ENCODE measurements around the gene RENBP. TPM values are rescaled to one million over a fixed set of nuclear protein-coding genes. Genes with fewer than 3 reads are reported as not detected.

RENBP gene
- total RNA-seq, 2 experiments from 2014 or later: 8.6 to 9.3 TPM

GRCh38 chrX:153913211-153913610 lies 31.2 kb downstream of the RENBP start:
- H3K4me1 Mint-ChIP-seq (ENCODE audit: low read depth): peaks cover 16% of the 10 kb centered on the region
- no peaks in the 10 kb centered on the region for H3K27me3 Mint-ChIP-seq
- no peak overlapping the region for H3K4me3 Mint-ChIP-seq
- Histone ChIP-seq H3K27me3 (ENCODE audit: control insufficient read depth in 1 of 2, insufficient read depth in 2 of 2, low read length in 2 of 2) (no peaks in the 10 kb centered on the region), H3K9me3 (ENCODE audit: control insufficient read depth in 1 of 2, insufficient read depth in 1 of 2, low read length in 2 of 2) (no peaks in the 10 kb centered on the region), H3K36me3 (ENCODE audit: insufficient read depth, low read length) (peaks cover 64% of the 10 kb centered on the region), H3K27ac (ENCODE audit: low read depth in 1 of 2, low read length in 2 of 2) (no peak overlapping the region), H3K4me3 (ENCODE audit: low read length) (no peak overlapping the region), H3K4me1 (ENCODE audit: insufficient read depth, low read length) (peaks cover 11% of the 10 kb centered on the region)
- intact Hi-C loops (cut with DNase I, micrococcal nuclease): no loop called here
- DNase-seq (no peak), ATAC-seq (ENCODE audit: poor library complexity) (no peak)
- H3K27ac Mint-ChIP-seq: no peak overlapping the region
- POLR2A ChIA-PET: interaction anchor here (1.9 kb wide), 1 partner anchor 11 kb away, joined by 5 read pairs; no protein-coding TSS in a partner anchor
- no peaks in the 10 kb centered on the region for H3K9me3 Mint-ChIP-seq
- CTCF ChIA-PET: no interaction called here
- TF ChIP-seq, protein P1, sequence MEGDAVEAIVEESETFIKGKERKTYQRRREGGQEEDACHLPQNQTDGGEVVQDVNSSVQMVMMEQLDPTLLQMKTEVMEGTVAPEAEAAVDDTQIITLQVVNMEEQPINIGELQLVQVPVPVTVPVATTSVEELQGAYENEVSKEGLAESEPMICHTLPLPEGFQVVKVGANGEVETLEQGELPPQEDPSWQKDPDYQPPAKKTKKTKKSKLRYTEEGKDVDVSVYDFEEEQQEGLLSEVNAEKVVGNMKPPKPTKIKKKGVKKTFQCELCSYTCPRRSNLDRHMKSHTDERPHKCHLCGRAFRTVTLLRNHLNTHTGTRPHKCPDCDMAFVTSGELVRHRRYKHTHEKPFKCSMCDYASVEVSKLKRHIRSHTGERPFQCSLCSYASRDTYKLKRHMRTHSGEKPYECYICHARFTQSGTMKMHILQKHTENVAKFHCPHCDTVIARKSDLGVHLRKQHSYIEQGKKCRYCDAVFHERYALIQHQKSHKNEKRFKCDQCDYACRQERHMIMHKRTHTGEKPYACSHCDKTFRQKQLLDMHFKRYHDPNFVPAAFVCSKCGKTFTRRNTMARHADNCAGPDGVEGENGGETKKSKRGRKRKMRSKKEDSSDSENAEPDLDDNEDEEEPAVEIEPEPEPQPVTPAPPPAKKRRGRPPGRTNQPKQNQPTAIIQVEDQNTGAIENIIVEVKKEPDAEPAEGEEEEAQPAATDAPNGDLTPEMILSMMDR (IDR thresholded peaks at IDR 0.05): no peak
- peaks cover 40% of the 10 kb centered on the region for H3K36me3 Mint-ChIP-seq (ENCODE audit: low read depth)

- Histone ChIP-seq H3K36me3 (ENCODE audit: insufficient read depth, low read length) (peaks cover 56% of the 10 kb centered on the region), H3K4me1 (ENCODE audit: insufficient read depth, low read length) (peaks cover 11% of the 10 kb centered on the region), H3K4me3 (ENCODE audit: low read length) (no peak overlapping the region), H3K27me3 (ENCODE audit: control insufficient read depth in 1 of 2, insufficient read depth in 2 of 2, low read length in 2 of 2) (no peaks in the 10 kb centered on the region), H3K9me3 (ENCODE audit: control insufficient read depth in 1 of 2, insufficient read depth in 1 of 2, low read length in 2 of 2) (no peaks in the 10 kb centered on the region), H3K27ac (ENCODE audit: low read depth in 1 of 2, low read length in 2 of 2) (no peak overlapping the region)
- H3K9me3 Mint-ChIP-seq: no peaks in the 10 kb centered on the region
- TF ChIP-seq, protein P1 (IDR thresholded peaks at IDR 0.05): no peak
- H3K4me3 Mint-ChIP-seq: peak overlapping the region; percentile 42
- peaks cover 36% of the 10 kb centered on the region for H3K36me3 Mint-ChIP-seq (ENCODE audit: low read depth)
- peaks cover 16% of the 10 kb centered on the region for H3K4me1 Mint-ChIP-seq (ENCODE audit: low read depth)
- ATAC-seq (ENCODE audit: poor library complexity) (peak; percentile 74), DNase-seq (peak in 1 of 14 experiments; percentile 39)
- peak overlapping the region; percentile 88 for H3K27ac Mint-ChIP-seq
- ChIA-PET CTCF (no interaction called here), POLR2A (interaction anchor here (1.5 to 2.6 kb wide), 4 partner anchors 12 to 16 kb away, joined by 4 to 9 read pairs (median 6); no protein-coding TSS in a partner anchor)
- intact Hi-C loops (cut with DNase I, micrococcal nuclease): loop anchor here in 1 of 2 experiments (1.0 kb wide), 1 partner anchor 14 kb away; no protein-coding TSS in a partner anchor
- H3K27me3 Mint-ChIP-seq: no peaks in the 10 kb centered on the region
Measured at GRCh38 chrX:153911798-153912197, 32.6 kb downstream of the RENBP start.

GRCh38 chrX:153910446-153910845 lies 34.0 kb downstream of the RENBP start:
- DNase-seq (peak in 1 of 14 experiments; percentile 1), ATAC-seq (ENCODE audit: poor library complexity) (no peak)
- no peaks in the 10 kb centered on the region for H3K27me3 ChIP-seq (ENCODE audit: control insufficient read depth in 1 of 2, insufficient read depth in 2 of 2, low read length in 2 of 2)
- ChIA-PET POLR2A (interaction anchor here (0.8 to 2.6 kb wide), 4 partner anchors 15 to 34 kb away, joined by 3 to 9 read pairs (median 6); partner anchors contain the start of gene RENBP), CTCF (interaction anchor here (0.6 kb wide), 1 partner anchor 39 kb away, joined by 3 read pairs; no protein-coding TSS in a partner anchor)
- H3K9me3 ChIP-seq (ENCODE audit: control insufficient read depth in 1 of 2, insufficient read depth in 1 of 2, low read length in 2 of 2): no peaks in the 10 kb centered on the region
- TF ChIP-seq, protein P1 (IDR thresholded peaks at IDR 0.05): no peak
- peaks cover 25% of the 10 kb centered on the region for H3K36me3 Mint-ChIP-seq (ENCODE audit: low read depth)
- peaks cover 17% of the 10 kb centered on the region for H3K4me1 Mint-ChIP-seq (ENCODE audit: low read depth)
- H3K4me3 ChIP-seq (ENCODE audit: low read length): no peak overlapping the region
- no peak overlapping the region for H3K27ac ChIP-seq (ENCODE audit: low read depth in 1 of 2, low read length in 2 of 2)
- intact Hi-C loops (cut with DNase I, micrococcal nuclease): no loop called here
- no peaks in the 10 kb centered on the region for H3K27me3 Mint-ChIP-seq
- H3K9me3 Mint-ChIP-seq: no peaks in the 10 kb centered on the region
- H3K4me1 ChIP-seq (ENCODE audit: insufficient read depth, low read length): peaks cover 22% of the 10 kb centered on the region
- H3K4me3 Mint-ChIP-seq: no peak overlapping the region
- H3K27ac Mint-ChIP-seq: no peak overlapping the region
- H3K36me3 ChIP-seq (ENCODE audit: insufficient read depth, low read length): peaks cover 44% of the 10 kb centered on the region

Measured in CD4-positive, alpha-beta T cell (primary cell).